K562 (cell line): Measurements from ENCODE around the gene LRP1-AS. TPM values are rescaled to one million over a fixed set of nuclear protein-coding genes. Genes with fewer than 3 reads are reported as not detected.
A peak's percentile ranks its signal among the peaks of the same experiment; 100 is the strongest.

Experiments
- ATF1 ChIP-seq, 2 experiments: fragments of 450-650 bp in 1 of 2; IDR thresholded peaks; 2 replicates each; pipeline ENCODE4 v1.6.1; 2016; ENCODE audit warnings: missing compliant biosample characterization in 1 of 2, missing genetic modification characterization in 1 of 2
- CBX3 ChIP-seq, 2 experiments: IDR thresholded peaks; 1 replicate in 1 of 2; 2 replicates in 1 of 2; pipeline ENCODE4 v1.6.1; 2012; ENCODE audit warnings: inconsistent platforms in 2 of 2, low read length in 2 of 2, borderline replicate concordance in 1 of 2, control low read depth in 1 of 2
- ESRRA ChIP-seq: fragments of 450-650 bp; IDR thresholded peaks from 2 replicates; pipeline ENCODE4 v1.6.1; 2014; ENCODE audit warnings: low read depth, mild to moderate bottlenecking, moderate library complexity, borderline replicate concordance
- ETV6 ChIP-seq, 3 experiments: fragments of 150-350 bp in 1 of 3; sonication (generic) in 1 of 3; formaldehyde crosslinking in 1 of 3; IDR thresholded peaks; 2 replicates each; pipeline versions ENCODE4 v1.6.1 to v1.8.0; 2014 to 2022; ENCODE audit warnings: borderline replicate concordance in 2 of 3, low read depth in 2 of 3, antibody characterized with exemption in 1 of 3, low read length in 1 of 3, mild to moderate bottlenecking in 1 of 3, missing genetic modification reagents in 1 of 3
- GABPB1 ChIP-seq: sonication (generic); formaldehyde crosslinking; IDR thresholded peaks from 2 replicates; pipeline ENCODE4 v1.8.0; 2022; ENCODE audit warnings: mild to moderate bottlenecking, missing genetic modification reagents
- HCFC1 ChIP-seq: IDR thresholded peaks from 2 replicates; pipeline ENCODE4 v1.6.1; 2012; ENCODE audit warnings: low read depth, low read length, improper control_type of control experiment
- L3MBTL2 ChIP-seq: fragments of 450-650 bp; IDR thresholded peaks from 2 replicates; pipeline ENCODE4 v1.6.1; 2016; ENCODE audit warnings: mild to moderate bottlenecking, moderate library complexity
- NFE2 ChIP-seq: IDR thresholded peaks from 2 replicates; pipeline ENCODE4 v1.6.1; 2014; ENCODE audit warnings: antibody characterized with exemption, low read depth
- TEAD1 ChIP-seq, 2 experiments: fragments of 450-650 bp in 1 of 2; sonication (generic) in 1 of 2; formaldehyde crosslinking; IDR thresholded peaks; 2 replicates each; pipeline versions ENCODE4 v1.4.0 to v1.8.0; 2020 to 2022; ENCODE audit warnings: mild to moderate bottlenecking in 2 of 2, missing genetic modification reagents in 1 of 2
- ZNF143 ChIP-seq: sonication (generic); formaldehyde crosslinking; IDR thresholded peaks from 2 replicates; pipeline ENCODE4 v1.9.0; 2022; ENCODE audit warnings: mild to moderate bottlenecking, missing genetic modification reagents
- ZNF224 ChIP-seq: sonication (generic); formaldehyde crosslinking; IDR thresholded peaks from 2 replicates; pipeline ENCODE4 v1.8.0; 2022; ENCODE audit warnings: mild to moderate bottlenecking, missing genetic modification reagents
- polyA plus RNA-seq, 8 experiments: library from polyadenylated mRNA; depleted of rRNA in 4 of 8; stranded (reverse) in 5 of 8; unstranded in 3 of 8; fragments of >200 nt; fragmentation: Nextera tagmentation in 2 of 8; fragmentation: Illumina TruSeq in 1 of 8; extraction: Ambion mirVana in 2 of 8; extraction: Trizol in 1 of 8; gene quantifications; 2 replicates each; pipeline versions ENCODE4 v1.2.1 to v1.2.3, GENCODE V29; 2011 to 2014; ENCODE audit warnings: inconsistent platforms in 1 of 8, missing spikeins in 1 of 8
- total RNA-seq, 7 experiments: library from RNA; depleted of rRNA in 6 of 7; stranded (reverse); fragments of >200 nt in 6 of 7; fragmentation: Illumina TruSeq in 2 of 7; extraction: Trizol in 2 of 7; gene quantifications; 2 replicates each; pipeline versions ENCODE4 v1.2.1 to v1.2.3, GENCODE V29; 2011 to 2021; ENCODE audit warnings: low replicate concordance in 1 of 7
- TF ChIP-seq, protein P1 (sequence below): fragments of 200-400 bp; formaldehyde crosslinking; IDR thresholded peaks from 2 replicates; pipeline ENCODE4 v1.6.1; 2017; ENCODE audit warnings: mild to moderate bottlenecking, low read depth, low read length, moderate library complexity
- TF ChIP-seq, protein P2 (sequence below): fragments of 450-650 bp; IDR thresholded peaks from 2 replicates; pipeline ENCODE4 v1.6.1; 2018; ENCODE audit warnings: mild to moderate bottlenecking, low read depth; ENCODE audit not compliant: partially characterized antibody
- TF ChIP-seq, protein P3 (sequence below), 3 experiments: fragments of 200-800 bp in 1 of 3; sonication (Bioruptor generic) in 1 of 3; sonication (generic) in 1 of 3; formaldehyde crosslinking in 1 of 3; IDR thresholded peaks; 2 replicates each; pipeline versions ENCODE4 v1.6.1 to v1.8.0; 2016 to 2022; ENCODE audit warnings: mild to moderate bottlenecking in 2 of 3, missing compliant biosample characterization in 2 of 3, missing genetic modification characterization in 2 of 3, missing genetic modification reagents in 1 of 3
- TF ChIP-seq, protein P4 (sequence below): sonication (generic); formaldehyde crosslinking; IDR thresholded peaks from 2 replicates; pipeline ENCODE4 v1.8.0; 2022; ENCODE audit warnings: missing genetic modification reagents, mild to moderate bottlenecking, borderline replicate concordance
- TF ChIP-seq, protein P5 (sequence below): sonication (generic); formaldehyde crosslinking; IDR thresholded peaks from 2 replicates; pipeline ENCODE4 v1.9.0; 2022; ENCODE audit warnings: mild to moderate bottlenecking, missing genetic modification reagents
- TF ChIP-seq, protein P6 (sequence below): sonication (generic); formaldehyde crosslinking; IDR thresholded peaks from 2 replicates; pipeline ENCODE4 v1.8.0; 2022; ENCODE audit warnings: mild to moderate bottlenecking, missing genetic modification reagents
- TF ChIP-seq, protein P7 (sequence below): sonication (generic); formaldehyde crosslinking; IDR thresholded peaks from 2 replicates; pipeline ENCODE4 v1.9.0; 2022; ENCODE audit warnings: mild to moderate bottlenecking, missing genetic modification reagents

LRP1-AS gene
- total and polyA plus RNA-seq, 9 of the 15 experiments (the other 6 are each of a cell fraction or from before 2014, with no cell fraction given), result not detected

DNA sequence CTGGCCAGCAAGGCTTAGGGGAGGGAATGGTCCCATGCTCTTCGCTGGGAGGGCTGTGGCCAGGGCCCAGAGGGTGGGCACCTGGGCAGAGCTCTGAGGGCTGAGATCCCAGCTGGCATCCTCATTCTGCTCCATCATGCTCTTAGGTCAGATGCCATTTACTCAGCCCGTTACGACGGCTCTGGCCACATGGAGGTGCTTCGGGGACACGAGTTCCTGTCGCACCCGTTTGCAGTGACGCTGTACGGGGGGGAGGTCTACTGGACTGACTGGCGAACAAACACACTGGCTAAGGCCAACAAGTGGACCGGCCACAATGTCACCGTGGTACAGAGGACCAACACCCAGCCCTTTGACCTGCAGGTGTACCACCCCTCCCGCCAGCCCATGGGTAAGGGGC is 30.8 kb upstream of the LRP1-AS start (continued):
- TF ChIP-seq, protein P1, sequence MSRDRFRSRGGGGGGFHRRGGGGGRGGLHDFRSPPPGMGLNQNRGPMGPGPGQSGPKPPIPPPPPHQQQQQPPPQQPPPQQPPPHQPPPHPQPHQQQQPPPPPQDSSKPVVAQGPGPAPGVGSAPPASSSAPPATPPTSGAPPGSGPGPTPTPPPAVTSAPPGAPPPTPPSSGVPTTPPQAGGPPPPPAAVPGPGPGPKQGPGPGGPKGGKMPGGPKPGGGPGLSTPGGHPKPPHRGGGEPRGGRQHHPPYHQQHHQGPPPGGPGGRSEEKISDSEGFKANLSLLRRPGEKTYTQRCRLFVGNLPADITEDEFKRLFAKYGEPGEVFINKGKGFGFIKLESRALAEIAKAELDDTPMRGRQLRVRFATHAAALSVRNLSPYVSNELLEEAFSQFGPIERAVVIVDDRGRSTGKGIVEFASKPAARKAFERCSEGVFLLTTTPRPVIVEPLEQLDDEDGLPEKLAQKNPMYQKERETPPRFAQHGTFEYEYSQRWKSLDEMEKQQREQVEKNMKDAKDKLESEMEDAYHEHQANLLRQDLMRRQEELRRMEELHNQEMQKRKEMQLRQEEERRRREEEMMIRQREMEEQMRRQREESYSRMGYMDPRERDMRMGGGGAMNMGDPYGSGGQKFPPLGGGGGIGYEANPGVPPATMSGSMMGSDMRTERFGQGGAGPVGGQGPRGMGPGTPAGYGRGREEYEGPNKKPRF, result no peak
- TF ChIP-seq HCFC1 (no peak), CBX3 (IDR thresholded peaks at IDR 0.05; ENCODE audit: borderline replicate concordance in 1 of 2, low read length in 2 of 2) (peak in 1 of 2 experiments; percentile 56; a peak in 1 of 3 replicates), L3MBTL2 (peak; percentile 90), NFE2 (0 out of 2 replicates have a peak, but pooled peaks have one; percentile 7), GABPB1 (CRISPR knock-in tag) (peak; percentile 31; the same call in 1 of the 2 replicates), ESRRA (no peak), ZNF224 (0 out of 2 replicates have a peak, but pooled peaks have one; percentile 36), ZNF143 (CRISPR knock-in tag) (0 out of 2 replicates have a peak, but pooled peaks have one; percentile 27), ETV6 (IDR thresholded peaks at IDR 0.05; ENCODE audit: borderline replicate concordance in 1 of 2, low read depth in 2 of 2, low read length in 1 of 2) (no peak), ETV6 (CRISPR knock-in tag; IDR thresholded peaks at IDR 0.05; ENCODE audit: borderline replicate concordance) (0 out of 2 replicates have a peak, but pooled peaks have one; percentile 55), ATF1 (CRISPR knock-in tag; IDR thresholded peaks at IDR 0.05) (no peak), ATF1 (tag; IDR thresholded peaks at IDR 0.05) (peak; percentile 37), TEAD1 (CRISPR knock-in tag; IDR thresholded peaks at IDR 0.05) (0 out of 4 replicates have a peak, but pooled peaks of 1 of the 2 experiments have one; percentile 19)
- TF ChIP-seq, protein P2, sequence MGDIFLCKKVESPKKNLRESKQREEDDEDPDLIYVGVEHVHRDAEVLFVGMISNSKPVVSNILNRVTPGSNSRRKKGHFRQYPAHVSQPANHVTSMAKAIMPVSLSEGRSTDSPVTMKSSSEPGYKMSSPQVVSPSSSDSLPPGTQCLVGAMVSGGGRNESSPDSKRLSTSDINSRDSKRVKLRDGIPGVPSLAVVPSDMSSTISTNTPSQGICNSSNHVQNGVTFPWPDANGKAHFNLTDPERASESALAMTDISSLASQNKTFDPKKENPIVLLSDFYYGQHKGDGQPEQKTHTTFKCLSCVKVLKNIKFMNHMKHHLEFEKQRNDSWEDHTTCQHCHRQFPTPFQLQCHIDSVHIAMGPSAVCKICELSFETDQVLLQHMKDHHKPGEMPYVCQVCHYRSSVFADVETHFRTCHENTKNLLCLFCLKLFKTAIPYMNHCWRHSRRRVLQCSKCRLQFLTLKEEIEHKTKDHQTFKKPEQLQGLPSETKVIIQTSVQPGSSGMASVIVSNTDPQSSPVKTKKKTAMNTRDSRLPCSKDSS, result no peak
- TF ChIP-seq, protein P3, sequence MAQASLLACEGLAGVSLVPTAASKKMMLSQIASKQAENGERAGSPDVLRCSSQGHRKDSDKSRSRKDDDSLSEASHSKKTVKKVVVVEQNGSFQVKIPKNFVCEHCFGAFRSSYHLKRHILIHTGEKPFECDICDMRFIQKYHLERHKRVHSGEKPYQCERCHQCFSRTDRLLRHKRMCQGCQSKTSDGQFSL (CRISPR knock-in tag; IDR thresholded peaks at IDR 0.05), result peak; percentile 39; the same call in 1 of the 2 replicates
- TF ChIP-seq, protein P3 (tag; IDR thresholded peaks at IDR 0.05), result no peak
- TF ChIP-seq, protein P4, sequence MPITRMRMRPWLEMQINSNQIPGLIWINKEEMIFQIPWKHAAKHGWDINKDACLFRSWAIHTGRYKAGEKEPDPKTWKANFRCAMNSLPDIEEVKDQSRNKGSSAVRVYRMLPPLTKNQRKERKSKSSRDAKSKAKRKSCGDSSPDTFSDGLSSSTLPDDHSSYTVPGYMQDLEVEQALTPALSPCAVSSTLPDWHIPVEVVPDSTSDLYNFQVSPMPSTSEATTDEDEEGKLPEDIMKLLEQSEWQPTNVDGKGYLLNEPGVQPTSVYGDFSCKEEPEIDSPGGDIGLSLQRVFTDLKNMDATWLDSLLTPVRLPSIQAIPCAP (CRISPR knock-in tag), result 0 out of 2 replicates have a peak, but pooled peaks have one; percentile 27
- TF ChIP-seq, protein P5, sequence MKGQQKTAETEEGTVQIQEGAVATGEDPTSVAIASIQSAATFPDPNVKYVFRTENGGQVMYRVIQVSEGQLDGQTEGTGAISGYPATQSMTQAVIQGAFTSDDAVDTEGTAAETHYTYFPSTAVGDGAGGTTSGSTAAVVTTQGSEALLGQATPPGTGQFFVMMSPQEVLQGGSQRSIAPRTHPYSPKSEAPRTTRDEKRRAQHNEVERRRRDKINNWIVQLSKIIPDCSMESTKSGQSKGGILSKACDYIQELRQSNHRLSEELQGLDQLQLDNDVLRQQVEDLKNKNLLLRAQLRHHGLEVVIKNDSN (CRISPR knock-in tag), result peak; percentile 32
- TF ChIP-seq, protein P6, sequence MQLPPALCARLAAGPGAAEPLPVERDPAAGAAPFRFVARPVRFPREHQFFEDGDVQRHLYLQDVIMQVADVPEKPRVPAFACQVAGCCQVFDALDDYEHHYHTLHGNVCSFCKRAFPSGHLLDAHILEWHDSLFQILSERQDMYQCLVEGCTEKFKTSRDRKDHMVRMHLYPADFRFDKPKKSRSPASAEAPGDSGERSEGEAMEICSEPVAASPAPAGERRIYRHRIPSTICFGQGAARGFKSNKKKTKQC (CRISPR knock-in tag), result peak; percentile 46; the same call in 1 of the 2 replicates
- TF ChIP-seq, protein P7, sequence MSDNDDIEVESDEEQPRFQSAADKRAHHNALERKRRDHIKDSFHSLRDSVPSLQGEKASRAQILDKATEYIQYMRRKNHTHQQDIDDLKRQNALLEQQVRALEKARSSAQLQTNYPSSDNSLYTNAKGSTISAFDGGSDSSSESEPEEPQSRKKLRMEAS (CRISPR knock-in tag), result peak; percentile 92
